Erythroblast (primary cell): Measurements from ENCODE around the gene SLC24A3.

Experiments used
- GATA1 ChIP-seq: IDR thresholded peaks from 2 replicates; pipeline ENCODE4 v1.6.1; 2011; ENCODE audit warnings: low read depth, mild to moderate bottlenecking, control low read depth, low read length, moderate library complexity
- POLR2A ChIP-seq: IDR thresholded peaks from 2 replicates; pipeline ENCODE4 v1.6.1; 2011; ENCODE audit warnings: mild to moderate bottlenecking, low read length

- TF ChIP-seq POLR2A (no peak), GATA1 (no peak)
Measured at GRCh38 chr20:19564261-19564660, 351.8 kb downstream of the SLC24A3 start.
